Activated T-helper 17 cell treated with anti-CD3 and anti-CD28 coated beads, Interleukin-2, amount 50 U/mL, for 72 hours (primary cell): Measurements from ENCODE around the gene DCPS. TPM values are rescaled to one million over a fixed set of nuclear protein-coding genes. Genes with fewer than 3 reads are reported as not detected.
"Not testable (repeated sequence)": the region's sequence is repeated elsewhere in the genome, so short reads cannot be mapped to it uniquely, and the experiment has no call there.

Experiments
- ATAC-seq: fragments of 150-1000 bp; cut with Tn5 transposase; replicated peaks from 2 replicates; pipeline ENCODE4 v1.10.0; 2021; ENCODE audit warnings: mild to moderate bottlenecking, moderate library complexity
- H3K27ac Mint-ChIP-seq: one replicate; pipeline ENCODE4 v1.8.0; 2022; ENCODE audit warnings: mixed read lengths
- H3K27me3 Mint-ChIP-seq: one replicate; pipeline ENCODE4 v1.8.0; 2022; ENCODE audit warnings: mixed read lengths
- H3K36me3 Mint-ChIP-seq: one replicate; pipeline ENCODE4 v1.8.0; 2022; ENCODE audit warnings: low read depth, mild to moderate bottlenecking, mixed read lengths
- H3K4me1 Mint-ChIP-seq: one replicate; pipeline ENCODE4 v1.8.0; 2022; ENCODE audit warnings: mixed read lengths
- H3K4me3 Mint-ChIP-seq: one replicate; pipeline ENCODE4 v1.8.0; 2022; ENCODE audit warnings: mild to moderate bottlenecking, mixed read lengths
- H3K9me3 Mint-ChIP-seq: one replicate; pipeline ENCODE4 v1.8.0; 2022; ENCODE audit warnings: mixed read lengths
- total RNA-seq, 2 donors: library from RNA; stranded (reverse); gene quantifications; one replicate each; pipeline ENCODE4 v1.2.3, GENCODE V29; 2022

The DCPS gene
- total RNA-seq, 2 donors from 2014 or later, result 28.1 to 47.5 TPM

DNA sequence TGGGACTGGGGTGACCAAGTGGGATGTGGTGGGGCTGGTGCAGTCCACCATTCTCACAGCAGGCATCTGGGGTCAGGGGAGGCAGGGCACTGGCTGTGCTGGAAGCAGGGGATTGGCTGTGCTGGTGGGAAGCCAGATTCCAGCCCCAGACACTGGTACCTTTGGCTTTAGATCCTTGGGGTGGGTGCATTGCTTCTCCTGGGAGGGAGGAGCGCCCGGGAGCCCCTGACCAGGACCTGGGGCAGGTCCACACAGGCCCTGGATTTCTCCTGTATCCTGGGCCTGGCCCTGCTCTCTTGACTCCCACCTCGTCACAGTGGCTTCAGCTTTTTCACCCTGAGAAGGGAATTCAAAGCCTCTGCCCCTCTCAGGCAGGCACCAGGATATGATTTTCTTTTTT, 90.2 kb downstream of the DCPS start:
- no peak for ATAC-seq
- H3K4me3 Mint-ChIP-seq, result no peak overlapping the region
- H3K4me1 Mint-ChIP-seq, result no peaks in the 10 kb centered on the region
- no peak overlapping the region for H3K27ac Mint-ChIP-seq
- no peaks in the 10 kb centered on the region for H3K27me3 Mint-ChIP-seq
- no peaks in the 10 kb centered on the region for H3K9me3 Mint-ChIP-seq
- H3K36me3 Mint-ChIP-seq, result no peaks in the 10 kb centered on the region

DNA sequence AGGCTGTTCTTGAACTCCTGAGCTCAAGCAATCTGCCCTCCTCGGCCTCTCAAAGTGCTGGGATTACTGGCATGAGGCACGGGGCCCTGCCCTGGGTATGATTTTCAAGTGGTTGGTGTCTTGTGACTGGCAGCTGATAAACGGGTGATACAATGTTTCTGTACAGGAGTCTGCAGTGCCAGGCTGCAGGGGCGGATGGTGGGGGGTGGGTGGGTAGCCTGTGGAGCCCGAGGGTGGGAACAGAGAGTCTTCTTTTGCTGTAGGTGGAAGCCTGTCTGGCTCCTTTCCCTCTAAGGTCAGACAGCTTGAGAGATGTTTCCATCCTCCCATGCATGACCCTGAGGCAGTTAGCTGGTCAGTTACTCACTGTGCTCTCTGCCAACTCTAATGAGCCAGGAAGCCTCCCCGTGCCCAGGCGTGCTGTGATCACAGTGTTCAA, 90.8 kb downstream of the DCPS start:
- H3K36me3 Mint-ChIP-seq, H3K27me3 Mint-ChIP-seq, H3K4me1 Mint-ChIP-seq, H3K9me3 Mint-ChIP-seq, H3K4me3 Mint-ChIP-seq, ATAC-seq, H3K27ac Mint-ChIP-seq: not testable (repeated sequence)

Other genes starting within 250 kb of the DCPS start
- 1 to 10 TPM; 1.8 to 2.6 TPM for gene CDON, start 241.2 kb upstream of the DCPS start, total RNA-seq
- gene RPUSD4, start 92.4 kb upstream of the DCPS start, total RNA-seq, result 10 to 100 TPM; 33.8 to 50.8 TPM
- 10 to 100 TPM in 1 of 2 donors, 1 to 10 TPM in 1; 6.5 to 12.5 TPM for gene FAM118B, start 92.3 kb upstream of the DCPS start, total RNA-seq
- 100 to 1,000 TPM in 1 of 2 donors, 10 to 100 TPM in 1; 92.5 to 142 TPM for gene SRPRA, start 35.2 kb upstream of the DCPS start, total RNA-seq
- gene FOXRED1, start 34.9 kb upstream of the DCPS start, total RNA-seq, result 10 to 100 TPM; 34.6 to 47.1 TPM
- 10 to 100 TPM; 11.1 to 12.0 TPM for gene TIRAP, start 21.0 kb upstream of the DCPS start, total RNA-seq
- 10 to 100 TPM; 10.0 to 16.2 TPM for gene ST3GAL4, start 51.6 kb downstream of the DCPS start, total RNA-seq